ENCODE measurements around the gene MYEOV. TPM values are rescaled to one million over a fixed set of nuclear protein-coding genes. Genes with fewer than 3 reads are reported as not detected.

Gene MYEOV
- total and polyA plus RNA-seq, 2 of the 8 experiments (the other 6 are each of a cell fraction or from before 2014, with no cell fraction given): 0.44 to 0.67 TPM

GRCh38 chr11:69300120-69301060, 6.4 kb downstream of the MYEOV start (continued):
- no peak for TF ChIP-seq MAX (IDR thresholded peaks at IDR 0.05)
- TF ChIP-seq CBX8 (IDR thresholded peaks at IDR 0.05; ENCODE audit: borderline replicate concordance, low read depth, low read length): no peak
- no peak for TF ChIP-seq CHD1 (IDR thresholded peaks at IDR 0.05; ENCODE audit: low read depth, low read length)

Data from H1 (cell line).